GM12875 (cell line): Measurements from ENCODE around the gene COG2.

ENCODE experiments used
- H3K4me3 ChIP-seq: one replicate; pipeline ENCODE4 v1.5.1; 2011; ENCODE audit warnings: low read depth, low read length, control low read depth
- CTCF ChIP-seq: IDR thresholded peaks from 2 replicates; pipeline ENCODE4 v1.5.1; 2011; ENCODE audit warnings: low read depth, mild to moderate bottlenecking, control low read depth, inconsistent platforms, low read length, moderate library complexity, borderline replicate concordance; ENCODE audit not compliant: insufficient read depth

Gene COG2

GRCh38 chr1:230728710-230729392 is 86.6 kb downstream of the COG2 start:
- H3K4me3 ChIP-seq: no peak overlapping the region
- TF ChIP-seq CTCF: no peak

- TF ChIP-seq CTCF: no peak
- no peak overlapping the region for H3K4me3 ChIP-seq
Measured at GRCh38 chr1:230730977-230731376, 88.7 kb downstream of the COG2 start.

- TF ChIP-seq CTCF: no peak
- H3K4me3 ChIP-seq: no peak overlapping the region
Measured at GRCh38 chr1:230735447-230735846, 93.2 kb downstream of the COG2 start.

- H3K4me3 ChIP-seq: no peak overlapping the region
- no peak for TF ChIP-seq CTCF
Measured at GRCh38 chr1:230737622-230738262, 95.5 kb downstream of the COG2 start.

- TF ChIP-seq CTCF: no peak
- H3K4me3 ChIP-seq: no peak overlapping the region
Measured at GRCh38 chr1:230739564-230740290, 97.4 kb downstream of the COG2 start.
